Activated CD8-positive, alpha-beta memory T cell treated with anti-CD3 and anti-CD28 coated beads, Interleukin-2, amount 50 U/mL, for 1 hour (primary cell): ENCODE data around the gene GPR52.
"Not testable (repeated sequence)": the region's sequence is repeated elsewhere in the genome, so short reads cannot be mapped to it uniquely, and the experiment has no call there.

Source experiments
- DNase-seq: peaks from one replicate; pipeline ENCODE4 v3.0.0-alpha.2; 2020; ENCODE audit errors: extremely low read depth

The GPR52 gene

GRCh38 chr1:174447866-174448530 lies at the start of gene GPR52:
TSS of gene GPR52 (plus strand) at chr1:174447964. CDS start at chr1:174448112, 148 bp downstream.
- no peak for DNase-seq

GRCh38 chr1:174398246-174398645 lies 49.5 kb upstream of the GPR52 start:
- no peak for DNase-seq

- DNase-seq, result no peak
Observed at GRCh38 chr1:174399211-174399610, 48.6 kb upstream of the GPR52 start.

- no peak for DNase-seq
Observed at GRCh38 chr1:174401075-174401474, 46.7 kb upstream of the GPR52 start.

GRCh38 chr1:174405219-174405618 lies 42.5 kb upstream of the GPR52 start:
- DNase-seq, result no peak

GRCh38 chr1:174406421-174406820 lies 41.3 kb upstream of the GPR52 start:
- no peak for DNase-seq

- DNase-seq, result no peak
Observed at GRCh38 chr1:174407665-174408064, 40.1 kb upstream of the GPR52 start.

- DNase-seq, result no peak
Observed at GRCh38 chr1:174408146-174408545, 39.6 kb upstream of the GPR52 start.

- DNase-seq, result not testable (repeated sequence)
Observed at GRCh38 chr1:174409801-174410200, 38.0 kb upstream of the GPR52 start.

GRCh38 chr1:174413632-174414031 lies 34.1 kb upstream of the GPR52 start:
- no peak for DNase-seq

GRCh38 chr1:174414203-174414602 lies 33.6 kb upstream of the GPR52 start:
- no peak for DNase-seq

- no peak for DNase-seq
Observed at GRCh38 chr1:174415506-174415905, 32.3 kb upstream of the GPR52 start.

GRCh38 chr1:174417921-174418320 lies 29.8 kb upstream of the GPR52 start:
- no peak for DNase-seq

- DNase-seq, result no peak
Observed at GRCh38 chr1:174425121-174425520, 22.6 kb upstream of the GPR52 start.

GRCh38 chr1:174426153-174426552 lies 21.6 kb upstream of the GPR52 start:
- DNase-seq, result no peak

- no peak for DNase-seq
Observed at GRCh38 chr1:174428033-174428432, 19.7 kb upstream of the GPR52 start.

- no peak for DNase-seq
Observed at GRCh38 chr1:174428739-174429138, 19.0 kb upstream of the GPR52 start.

- no peak for DNase-seq
Observed at GRCh38 chr1:174433451-174433850, 14.3 kb upstream of the GPR52 start.

- no peak for DNase-seq
Observed at GRCh38 chr1:174445351-174445750, 2.4 kb upstream of the GPR52 start.

- no peak for DNase-seq
Observed at GRCh38 chr1:174445817-174446216, 1.9 kb upstream of the GPR52 start.

GRCh38 chr1:174448531-174448883 lies 743 bp downstream of the GPR52 start:
- DNase-seq, result no peak

- no peak for DNase-seq
Observed at GRCh38 chr1:174448974-174449373, 1.2 kb downstream of the GPR52 start.

GRCh38 chr1:174451408-174451807 lies 3.6 kb downstream of the GPR52 start:
- no peak for DNase-seq

- no peak for DNase-seq
Observed at GRCh38 chr1:174465855-174466254, 18.1 kb downstream of the GPR52 start.
